ENCODE data around the gene DIS3L2. TPM values are rescaled to one million over a fixed set of nuclear protein-coding genes. Genes with fewer than 3 reads are reported as not detected.
A peak's percentile ranks its signal among the peaks of the same experiment; 100 is the strongest.

DIS3L2 gene
- total and polyA plus RNA-seq, 8 donors, result 13.0 to 24.0 (median 16.8) TPM

- FAIRE-seq (no peak), DNase-seq (no peak), ATAC-seq (no peak)
- Histone ChIP-seq H3K36me3 (peaks cover 0 to 5% (median 3%) of the 10 kb centered on the region in 3 donors), H3K4me1 (no peaks in the 10 kb centered on the region), H3K27me3 (no peaks in the 10 kb centered on the region), H3K9me3 (no peaks in the 10 kb centered on the region), H3K27ac (no peak overlapping the region), H3K4me3 (no peak overlapping the region)
- WGBS, 2 donors, result 96 to 98% methylated on average over 2 of the region's 2 CpGs
- TF ChIP-seq CTCF (IDR thresholded peaks at IDR 0.05), result no peak
- intact Hi-C loops (cut with DNase I), result no loop called here
Measured at GRCh38 chr2:232026910-232027309, 65.4 kb downstream of the DIS3L2 start.

GRCh38 chr2:232027530-232027929, 66.0 kb downstream of the DIS3L2 start:
- Histone ChIP-seq H3K4me3 (no peak overlapping the region), H3K36me3 (peaks cover 0 to 5% (median 3%) of the 10 kb centered on the region in 3 donors), H3K9me3 (no peaks in the 10 kb centered on the region), H3K4me1 (no peaks in the 10 kb centered on the region), H3K27ac (no peak overlapping the region), H3K27me3 (no peaks in the 10 kb centered on the region)
- no peak for TF ChIP-seq CTCF (IDR thresholded peaks at IDR 0.05)
- FAIRE-seq (no peak), DNase-seq (no peak), ATAC-seq (no peak)
- intact Hi-C loops (cut with DNase I), result no loop called here

- TF ChIP-seq CTCF (IDR thresholded peaks at IDR 0.05), result no peak
- WGBS, 2 donors, result 93 to 98% methylated on average over 2 of the region's 2 CpGs
- no peaks in the 10 kb centered on the region for H3K27me3 ChIP-seq
- ATAC-seq (no peak), DNase-seq (no peak), FAIRE-seq (no peak)
- intact Hi-C loops (cut with DNase I), result no loop called here
- no peak overlapping the region for H3K4me3 ChIP-seq
- H3K9me3 ChIP-seq, result no peaks in the 10 kb centered on the region
- H3K36me3 ChIP-seq, result peaks cover 0 to 5% (median 3%) of the 10 kb centered on the region in 3 donors
- no peak overlapping the region for H3K27ac ChIP-seq
- H3K4me1 ChIP-seq, result no peaks in the 10 kb centered on the region
Measured at GRCh38 chr2:232028071-232028470, 66.6 kb downstream of the DIS3L2 start.

DNA sequence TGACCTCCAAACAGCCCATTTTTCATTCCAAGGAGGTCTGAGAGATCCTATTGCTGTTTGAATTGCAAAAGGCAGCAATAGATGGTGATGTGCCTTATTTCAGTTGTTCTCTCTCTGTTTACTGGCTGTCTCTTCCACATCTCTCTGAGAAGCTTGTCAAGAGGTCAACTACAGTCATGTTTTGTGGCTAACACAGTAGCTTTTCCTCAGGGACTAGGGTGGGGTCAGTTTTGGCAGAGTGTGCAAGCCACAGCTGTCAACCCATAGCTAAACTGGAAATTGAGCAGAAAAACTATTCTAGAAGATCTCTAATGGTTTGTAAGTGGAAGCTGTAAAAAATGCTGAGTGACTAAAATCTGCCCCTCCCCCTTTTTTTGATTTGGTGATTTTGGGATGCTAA, 67.1 kb downstream of the DIS3L2 start:
- no peak for DNase-seq
- no peak for FAIRE-seq
- ATAC-seq, result peak in 1 of 4 donors; percentile 30
- Histone ChIP-seq H3K27me3 (no peaks in the 10 kb centered on the region), H3K4me3 (no peak overlapping the region), H3K36me3 (peaks cover 0 to 5% (median 3%) of the 10 kb centered on the region in 3 donors), H3K27ac (no peak overlapping the region), H3K4me1 (no peaks in the 10 kb centered on the region), H3K9me3 (no peaks in the 10 kb centered on the region)
- intact Hi-C loops (cut with DNase I), result no loop called here
- no peak for TF ChIP-seq CTCF (IDR thresholded peaks at IDR 0.05)

DNA sequence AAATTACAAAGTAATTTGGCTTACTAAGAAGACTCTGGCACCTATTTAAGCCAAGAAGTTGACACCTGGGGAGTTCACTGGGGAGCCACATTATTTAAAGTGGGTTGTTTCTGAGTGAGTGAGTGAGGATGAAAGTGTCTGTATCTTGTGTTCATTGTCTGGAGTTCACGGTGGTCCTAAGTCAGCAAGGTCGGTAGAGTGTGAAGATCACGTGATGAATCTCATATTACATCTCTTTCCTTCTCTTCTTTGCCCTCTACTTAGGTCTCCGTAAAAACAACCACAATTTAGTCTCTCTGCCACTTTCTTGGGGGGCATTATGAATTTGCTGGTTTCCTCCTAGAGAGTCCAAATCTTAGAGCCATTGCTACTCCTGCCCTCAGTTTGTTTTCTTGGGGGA, 67.8 kb downstream of the DIS3L2 start:
- TF ChIP-seq CTCF (IDR thresholded peaks at IDR 0.05), result no peak
- WGBS, 2 donors, result 59 to 68% methylated on average over 4 of the region's 4 CpGs
- H3K27ac ChIP-seq, result no peak overlapping the region
- no peaks in the 10 kb centered on the region for H3K4me1 ChIP-seq
- H3K9me3 ChIP-seq, result no peaks in the 10 kb centered on the region
- intact Hi-C loops (cut with DNase I), result no loop called here
- no peak for ATAC-seq
- H3K4me3 ChIP-seq, result no peak overlapping the region
- peaks cover 0 to 5% (median 2%) of the 10 kb centered on the region in 3 donors for H3K36me3 ChIP-seq
- no peak for FAIRE-seq
- no peaks in the 10 kb centered on the region for H3K27me3 ChIP-seq
- no peak for DNase-seq

Measured in pancreas (tissue), 10 donors.